Activated naive CD4-positive, alpha-beta T cell treated with anti-CD3 and anti-CD28 coated beads, Interleukin-2, amount 50 U/mL, for 72 hours (primary cell): ENCODE measurements around the gene GNB1L. TPM values are rescaled to one million over a fixed set of nuclear protein-coding genes. Genes with fewer than 3 reads are reported as not detected.
A peak's percentile ranks its signal among the peaks of the same experiment; 100 is the strongest.

Experiments
- ATAC-seq, 2 donors: fragments of 150-1000 bp; cut with Tn5 transposase; 2 replicates each; pipeline ENCODE4 v1.10.0; 2021; ENCODE audit warnings: mild to moderate bottlenecking in 2 of 2, moderate library complexity in 2 of 2
- DNase-seq, 2 donors: peaks; one replicate each; pipeline ENCODE4 v3.0.0; 2021 to 2022; ENCODE audit warnings: low spot score in 2 of 2
- H3K27ac Mint-ChIP-seq, 2 donors: one replicate each; pipeline ENCODE4 v1.8.0; 2022; ENCODE audit warnings: mild to moderate bottlenecking in 2 of 2, mixed read lengths in 2 of 2
- H3K36me3 Mint-ChIP-seq, 2 donors: one replicate each; pipeline ENCODE4 v1.8.0; 2022; ENCODE audit warnings: mixed read lengths in 2 of 2
- H3K9me3 Mint-ChIP-seq, 2 donors: one replicate each; pipeline ENCODE4 v1.8.0; 2022; ENCODE audit warnings: mixed read lengths in 2 of 2
- total RNA-seq, 2 donors: library from RNA; stranded (reverse); gene quantifications; one replicate each; pipeline ENCODE4 v1.2.3, GENCODE V29; 2022

GNB1L gene
- total RNA-seq, 2 donors from 2014 or later, result 9.6 to 13.4 TPM

- DNase-seq, result no peak
- no peak overlapping the region for H3K27ac Mint-ChIP-seq
- no peaks in the 10 kb centered on the region for H3K9me3 Mint-ChIP-seq
Measured at GRCh38 chr22:19880786-19881569, 26.3 kb upstream of the GNB1L start.

DNA sequence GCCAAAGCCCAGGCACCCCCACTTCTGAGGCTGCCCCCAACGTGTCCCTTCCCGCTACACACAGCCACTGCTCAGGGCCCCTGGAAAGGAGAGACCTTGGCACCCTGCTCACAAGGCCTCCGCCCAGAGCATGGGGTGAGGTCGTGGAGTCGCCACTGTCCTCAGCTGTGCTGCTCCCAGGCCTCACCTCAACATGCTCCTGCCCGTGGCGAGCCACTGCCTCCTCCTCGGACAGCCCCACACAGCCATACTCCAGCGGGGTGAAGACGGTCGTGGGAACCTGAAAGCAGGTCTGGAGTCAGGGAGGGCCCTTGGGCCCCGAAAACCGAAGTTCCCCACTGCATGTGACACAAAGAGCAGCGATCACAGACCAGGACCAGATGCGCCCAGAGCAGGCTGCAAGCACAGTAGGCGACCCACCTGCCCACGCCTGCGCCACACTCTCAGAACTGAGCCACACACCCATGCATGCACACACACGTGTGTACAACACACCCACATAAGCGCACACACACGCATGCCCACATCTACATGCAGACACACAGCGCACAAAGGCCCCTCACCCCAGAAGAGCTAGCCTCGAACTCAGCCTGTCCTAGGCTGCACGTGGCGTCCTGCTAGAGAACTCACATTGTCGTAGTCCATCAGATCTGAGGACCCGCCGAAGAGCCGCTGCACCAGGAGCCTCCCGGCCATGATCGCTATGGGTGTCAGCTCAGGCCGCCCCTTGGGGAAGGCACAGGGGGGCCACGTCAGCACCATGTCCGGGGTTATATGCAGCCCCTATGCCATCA is 25.5 kb upstream of the GNB1L start:
- ATAC-seq (no peak), DNase-seq (no peak)
- no peaks in the 10 kb centered on the region for H3K9me3 Mint-ChIP-seq
- no peaks in the 10 kb centered on the region for H3K36me3 Mint-ChIP-seq
- no peak overlapping the region for H3K27ac Mint-ChIP-seq

More at GRCh38 chr22:19880786-19881569, 26.3 kb upstream of the GNB1L start:
- ATAC-seq, result no peak
- H3K36me3 Mint-ChIP-seq, result no peaks in the 10 kb centered on the region

DNA sequence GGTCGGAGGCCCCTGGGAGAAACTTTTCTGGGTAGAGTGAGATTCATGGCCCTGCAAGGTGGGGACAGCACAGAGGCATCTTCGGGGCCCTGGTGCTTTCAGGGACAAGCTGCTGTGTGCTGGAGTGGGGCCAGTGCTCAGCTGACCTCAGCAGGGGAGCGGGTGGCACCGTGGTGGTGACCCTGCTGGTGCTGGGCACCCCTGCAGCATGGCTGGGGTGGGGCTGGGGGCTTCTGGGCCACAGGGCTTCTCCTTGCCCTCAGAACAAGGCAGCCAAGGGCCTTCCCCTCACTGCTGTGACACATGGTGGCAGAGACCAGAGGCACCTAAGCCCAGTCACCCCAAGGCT is 24.9 kb upstream of the GNB1L start:
- H3K36me3 Mint-ChIP-seq, result no peaks in the 10 kb centered on the region
- DNase-seq (peak in 1 of 2 donors; percentile 45), ATAC-seq (no peak)
- H3K27ac Mint-ChIP-seq, result no peak overlapping the region
- H3K9me3 Mint-ChIP-seq, result no peaks in the 10 kb centered on the region

GRCh38 chr22:19879246-19879570 is 24.5 kb upstream of the GNB1L start:
- no peaks in the 10 kb centered on the region for H3K36me3 Mint-ChIP-seq

DNA sequence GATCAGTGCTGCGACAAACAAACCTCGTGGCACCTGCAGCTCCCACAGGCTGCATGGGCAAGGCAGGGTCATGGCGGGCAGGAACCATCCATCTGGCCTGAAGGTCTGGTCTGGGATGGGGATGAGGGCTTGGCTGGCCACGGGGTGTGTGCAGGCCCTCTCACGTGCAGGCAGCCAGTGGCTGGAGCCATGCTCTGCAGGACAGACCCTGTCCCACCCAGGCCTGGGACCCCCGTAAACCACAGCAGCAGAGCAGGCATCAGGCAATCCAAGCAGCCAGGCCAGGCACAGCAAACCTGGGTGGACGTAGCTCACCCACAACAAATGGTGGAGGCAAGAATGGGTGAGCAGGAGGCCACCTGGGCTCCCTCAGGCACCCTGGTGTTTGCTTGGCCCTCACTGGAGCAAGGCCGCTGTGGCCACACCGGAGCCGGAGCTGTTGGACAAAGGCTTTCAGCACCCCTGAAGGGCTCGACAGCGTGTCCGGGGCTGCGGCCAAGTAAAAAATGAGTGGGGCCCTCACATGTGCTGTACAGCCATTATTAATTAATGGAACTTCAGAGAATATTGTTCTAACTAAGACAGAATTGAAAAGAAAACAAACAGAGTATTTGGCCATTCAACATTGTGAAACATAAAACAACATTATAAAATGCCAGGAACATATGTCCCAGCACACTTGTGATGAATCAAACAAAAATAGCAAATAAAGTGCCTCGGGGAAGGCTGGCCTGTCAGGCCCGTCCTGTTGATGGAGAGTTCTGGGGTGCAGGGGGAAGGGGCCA is 24.0 kb upstream of the GNB1L start:
- Mint-ChIP-seq H3K36me3 (no peaks in the 10 kb centered on the region), H3K27ac (peak overlapping the region in 1 of 2 donors; percentile 72), H3K9me3 (no peaks in the 10 kb centered on the region)
- ATAC-seq (no peak), DNase-seq (no peak)

More at GRCh38 chr22:19879246-19879570, 24.5 kb upstream of the GNB1L start:
- no peaks in the 10 kb centered on the region for H3K9me3 Mint-ChIP-seq
- DNase-seq (no peak), ATAC-seq (no peak)
- no peak overlapping the region for H3K27ac Mint-ChIP-seq

DNA sequence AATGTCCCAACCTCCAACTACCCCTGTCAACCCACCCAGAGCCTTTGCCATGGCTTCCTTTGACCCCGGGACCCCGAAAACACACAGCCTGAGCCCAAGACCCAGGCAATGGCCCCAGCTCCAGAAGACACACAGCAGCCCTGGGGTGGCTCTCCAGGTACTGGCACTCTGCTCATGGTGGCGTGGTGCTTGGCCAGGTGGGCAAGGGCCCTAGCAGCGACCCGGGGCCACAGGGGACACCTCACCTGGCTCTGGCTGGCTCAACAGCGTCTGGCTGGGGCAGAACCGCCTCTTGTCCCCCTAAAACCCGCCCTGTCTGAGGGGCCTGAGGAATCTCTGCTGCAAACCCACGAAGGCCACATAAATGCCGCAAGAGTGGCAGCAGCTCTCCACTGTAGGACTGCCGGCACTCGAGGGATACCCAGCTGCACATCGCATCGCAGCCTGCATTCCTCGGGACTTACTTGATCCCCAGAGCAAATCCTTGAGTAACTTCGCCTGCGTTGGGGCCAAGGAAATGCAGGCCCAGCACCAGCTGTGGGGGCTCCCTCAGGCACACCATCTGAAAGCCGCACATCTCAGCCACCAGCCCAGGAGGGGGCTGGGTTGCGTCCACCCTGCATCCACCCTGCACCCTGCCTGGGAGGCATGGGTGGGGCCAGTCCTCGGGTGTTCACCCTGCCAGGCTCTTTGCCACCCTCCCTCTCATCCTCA is 23.1 kb upstream of the GNB1L start:
- H3K27ac Mint-ChIP-seq, result peak overlapping the region in 1 of 2 donors; percentile 49
- H3K9me3 Mint-ChIP-seq, result no peaks in the 10 kb centered on the region
- ATAC-seq, result no peak
- DNase-seq, result no peak
- no peaks in the 10 kb centered on the region for H3K36me3 Mint-ChIP-seq

DNA sequence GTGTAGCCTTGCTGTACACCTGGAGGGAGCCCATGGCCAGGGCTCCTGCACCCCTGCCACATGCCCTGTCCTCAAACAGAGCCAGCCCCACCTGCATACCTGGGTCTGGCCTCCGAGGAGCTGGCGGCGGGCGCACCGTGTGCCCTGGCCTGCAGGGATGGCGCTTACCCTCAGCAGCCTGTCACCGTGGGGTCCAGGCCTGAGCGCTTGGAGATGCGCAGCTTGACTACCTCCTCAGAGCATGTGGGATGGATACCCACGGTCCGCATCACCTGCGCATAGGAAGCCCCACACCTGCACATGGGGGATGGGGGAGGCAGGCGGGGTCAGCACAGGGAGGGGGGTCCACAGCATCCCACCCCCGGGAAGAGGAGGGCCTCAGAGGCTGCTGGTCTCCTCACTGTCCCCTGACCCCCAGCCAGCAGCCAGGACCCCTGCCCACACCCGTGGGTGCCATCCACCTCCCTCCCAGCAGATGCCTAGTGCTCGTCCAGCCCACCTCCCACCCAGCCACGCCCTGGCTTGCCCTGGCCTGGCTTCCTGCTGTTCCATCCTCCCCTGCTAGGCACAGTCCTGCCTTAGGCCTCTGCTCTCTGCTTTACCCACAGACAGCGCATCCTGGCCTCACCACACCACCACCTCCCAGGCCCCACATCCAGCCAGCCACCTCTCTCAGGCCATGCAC is 22.4 kb upstream of the GNB1L start:
- no peak for ATAC-seq

GRCh38 chr22:19876314-19876940 is 21.8 kb upstream of the GNB1L start:
- Mint-ChIP-seq H3K9me3 (no peaks in the 10 kb centered on the region), H3K36me3 (no peaks in the 10 kb centered on the region), H3K27ac (no peak overlapping the region)
- ATAC-seq (no peak), DNase-seq (peak in 1 of 2 donors; percentile 47)

More for the DNA sequence above, 22.4 kb upstream of the GNB1L start:
- Mint-ChIP-seq H3K9me3 (no peaks in the 10 kb centered on the region), H3K27ac (peak overlapping the region in 1 of 2 donors; percentile 49), H3K36me3 (no peaks in the 10 kb centered on the region)
- DNase-seq, result peak in 1 of 2 donors; percentile 44

- DNase-seq, result peak in 1 of 2 donors; percentile 49
- no peak for ATAC-seq
- Mint-ChIP-seq H3K36me3 (no peaks in the 10 kb centered on the region), H3K27ac (peak overlapping the region in 1 of 2 donors; percentile 80), H3K9me3 (no peaks in the 10 kb centered on the region)
Measured at GRCh38 chr22:19875531-19876313, 21.0 kb upstream of the GNB1L start.

GRCh38 chr22:19875061-19875530 is 20.4 kb upstream of the GNB1L start:
- DNase-seq (peak in 1 of 2 donors; percentile 53), ATAC-seq (peak in 1 of 2 donors; percentile 3)
- Mint-ChIP-seq H3K9me3 (no peaks in the 10 kb centered on the region), H3K27ac (peak overlapping the region in 1 of 2 donors; percentile 80), H3K36me3 (no peaks in the 10 kb centered on the region)

DNA sequence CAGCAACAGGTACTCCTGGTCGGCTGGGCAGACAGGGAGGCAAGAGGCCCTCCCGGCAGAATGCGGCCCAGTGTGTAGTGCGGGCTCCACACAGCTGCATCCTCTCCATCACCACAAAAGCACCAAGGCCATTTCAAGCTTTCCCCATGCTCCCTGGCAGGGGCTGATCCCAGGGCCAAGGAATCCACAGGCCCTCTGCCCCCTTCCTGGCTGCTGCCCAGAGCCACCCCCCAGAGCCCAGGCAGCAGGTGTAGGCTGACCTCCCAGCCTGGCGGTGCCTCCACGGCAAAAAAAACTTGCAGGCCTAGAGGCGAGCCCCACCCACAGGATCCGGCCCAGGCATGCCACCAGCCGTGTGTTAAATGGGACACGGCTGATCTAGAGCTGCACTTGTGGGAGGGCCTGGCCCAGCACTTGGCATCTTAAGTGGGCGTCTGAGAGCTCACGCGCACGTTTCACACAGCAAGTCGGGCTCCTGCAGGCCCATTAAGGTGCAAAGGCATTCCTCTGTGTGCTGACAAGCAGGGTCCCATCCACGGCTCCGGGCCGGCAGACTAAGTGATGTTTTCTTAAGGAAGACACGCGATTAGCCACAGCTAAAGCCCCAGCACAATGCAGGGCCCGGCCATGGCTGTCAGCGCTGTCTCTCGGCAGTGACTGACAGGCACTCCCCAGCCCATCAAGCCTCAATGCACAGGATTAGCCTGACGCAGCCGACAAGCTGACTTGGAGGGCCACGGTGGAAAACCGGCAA is 19.8 kb upstream of the GNB1L start:
- no peaks in the 10 kb centered on the region for H3K9me3 Mint-ChIP-seq
- H3K27ac Mint-ChIP-seq, result peak overlapping the region; percentile 74 to 80
- no peaks in the 10 kb centered on the region for H3K36me3 Mint-ChIP-seq
- DNase-seq, result peak in 1 of 2 donors; percentile 67
- ATAC-seq, result peak; percentile 64 to 85

GRCh38 chr22:19873960-19874306 is 19.3 kb upstream of the GNB1L start:
- DNase-seq, result peak in 1 of 2 donors; percentile 52
- H3K27ac Mint-ChIP-seq, result peak overlapping the region; percentile 74 to 80
- H3K36me3 Mint-ChIP-seq, result no peaks in the 10 kb centered on the region
- no peaks in the 10 kb centered on the region for H3K9me3 Mint-ChIP-seq
- peak in 1 of 2 donors; percentile 10 for ATAC-seq

DNA sequence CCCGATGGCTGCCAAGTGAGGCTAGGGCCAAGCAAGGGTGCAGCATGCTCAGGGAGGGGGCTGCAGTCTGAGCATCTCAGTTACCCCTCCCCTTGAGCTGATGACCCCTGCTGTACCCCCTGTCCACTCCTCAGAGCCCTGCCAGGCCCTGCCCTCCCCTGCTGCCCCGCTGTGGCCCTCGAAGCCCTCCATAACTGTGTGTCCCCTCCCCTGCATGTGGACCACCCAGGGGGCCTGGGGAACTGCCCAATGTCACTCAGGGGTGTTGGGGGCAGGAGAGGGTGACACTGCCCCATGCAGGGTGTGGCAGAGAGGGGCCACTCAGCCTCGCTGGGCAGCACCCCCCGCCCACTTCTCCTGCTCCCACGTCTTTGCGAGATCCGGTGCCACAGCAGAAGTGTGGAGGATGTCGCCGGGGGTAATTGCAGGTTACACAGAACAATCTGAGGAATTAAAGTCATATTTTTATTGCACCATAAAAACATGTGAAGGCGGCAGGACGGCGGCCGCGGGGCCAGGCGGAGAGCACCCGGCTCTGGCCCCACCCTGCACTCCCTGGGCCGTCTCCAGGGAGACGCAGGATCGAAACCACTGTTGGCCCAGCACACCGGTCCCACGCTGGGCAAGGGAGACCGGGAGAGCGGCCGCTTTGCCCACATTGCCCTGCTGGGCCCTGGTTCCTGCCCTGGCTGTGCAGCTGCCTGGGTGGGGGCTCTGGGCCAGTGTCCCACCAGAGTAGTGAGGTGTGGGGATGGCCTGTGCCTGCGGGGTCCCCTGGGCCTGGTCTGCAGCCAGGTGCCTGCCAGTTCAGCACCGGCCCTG is 18.7 kb upstream of the GNB1L start:
- peak in 1 of 2 donors; percentile 50 for DNase-seq
- H3K27ac Mint-ChIP-seq, result peak overlapping the region in 1 of 2 donors; percentile 80
- no peaks in the 10 kb centered on the region for H3K36me3 Mint-ChIP-seq
- no peaks in the 10 kb centered on the region for H3K9me3 Mint-ChIP-seq
- ATAC-seq, result no peak
